Stimulated activated CD8-positive, alpha-beta memory T cell treated with anti-CD3 and anti-CD28 coated beads, Interleukin-7, amount 100 ng/mL, for 1 hour (primary cell): Measurements from ENCODE around the gene KSR2.

Experiments used
- DNase-seq, 2 donors: peaks; one replicate each; pipeline ENCODE4 v3.0.0-alpha.2; 2020; ENCODE audit warnings: low read depth in 2 of 2

KSR2 gene

GRCh38 chr12:117528538-117528937 lies 440.3 kb downstream of the KSR2 start:
- DNase-seq: no peak

- DNase-seq: no peak
Measured at GRCh38 chr12:117527479-117527855, 441.3 kb downstream of the KSR2 start.

GRCh38 chr12:117526757-117527478 lies 441.9 kb downstream of the KSR2 start:
- DNase-seq: no peak

GRCh38 chr12:117525766-117526165 lies 443.0 kb downstream of the KSR2 start:
- no peak for DNase-seq

GRCh38 chr12:117524806-117525205 lies 444.0 kb downstream of the KSR2 start:
- DNase-seq: no peak

GRCh38 chr12:117523971-117524370 lies 444.8 kb downstream of the KSR2 start:
- DNase-seq: no peak

GRCh38 chr12:117522559-117522958 lies 446.2 kb downstream of the KSR2 start:
- no peak for DNase-seq

- DNase-seq: no peak
Measured at GRCh38 chr12:117521867-117522266, 446.9 kb downstream of the KSR2 start.

GRCh38 chr12:117521346-117521745 lies 447.4 kb downstream of the KSR2 start:
- DNase-seq: no peak

GRCh38 chr12:117518594-117519270 lies 450.1 kb downstream of the KSR2 start:
- no peak for DNase-seq

- no peak for DNase-seq
Measured at GRCh38 chr12:117517219-117517739, 451.5 kb downstream of the KSR2 start.

GRCh38 chr12:117516034-117516433 lies 452.8 kb downstream of the KSR2 start:
- DNase-seq: no peak

- DNase-seq: no peak
Measured at GRCh38 chr12:117514016-117514415, 454.8 kb downstream of the KSR2 start.

GRCh38 chr12:117513353-117513752 lies 455.4 kb downstream of the KSR2 start:
- no peak for DNase-seq

- no peak for DNase-seq
Measured at GRCh38 chr12:117508468-117508867, 460.3 kb downstream of the KSR2 start.

- DNase-seq: no peak
Measured at GRCh38 chr12:117507548-117507947, 461.2 kb downstream of the KSR2 start.

GRCh38 chr12:117506333-117506732 lies 462.5 kb downstream of the KSR2 start:
- no peak for DNase-seq

- DNase-seq: no peak
Measured at GRCh38 chr12:117502633-117503032, 466.2 kb downstream of the KSR2 start.

- DNase-seq: no peak
Measured at GRCh38 chr12:117502233-117502632, 466.6 kb downstream of the KSR2 start.

GRCh38 chr12:117501076-117501869 lies 467.5 kb downstream of the KSR2 start:
- DNase-seq: no peak

GRCh38 chr12:117499759-117500485 lies 468.9 kb downstream of the KSR2 start:
- no peak for DNase-seq

GRCh38 chr12:117498880-117499279 lies 469.9 kb downstream of the KSR2 start:
- no peak for DNase-seq
